Neuronal stem cell (in vitro differentiated cells): ENCODE results near the gene NT5DC2.
A peak's percentile ranks its signal among the peaks of the same experiment; 100 is the strongest.

Source experiments
- DNase-seq: peaks from one replicate; pipeline ENCODE4 v3.0.0-alpha.2; 2013; ENCODE audit warnings: low spot score
- H2AFZ ChIP-seq: one replicate; pipeline ENCODE4 v1.6.1; 2013; ENCODE audit warnings: mild to moderate bottlenecking, low read length, inconsistent platforms
- H2AK5ac ChIP-seq: 2 replicates; pipeline ENCODE4 v1.6.1; 2013; ENCODE audit warnings: low read depth, mild to moderate bottlenecking, inconsistent platforms, low read length, moderate library complexity, mixed read lengths
- H2BK120ac ChIP-seq: 2 replicates; pipeline ENCODE4 v1.6.1; 2013; ENCODE audit warnings: low read depth, mild to moderate bottlenecking, inconsistent platforms, low read length, moderate library complexity, mixed read lengths
- H2BK12ac ChIP-seq: one replicate; pipeline ENCODE4 v1.6.1; 2013; ENCODE audit warnings: low read length, inconsistent platforms
- H2BK15ac ChIP-seq: 2 replicates; pipeline ENCODE4 v1.6.1; 2013; ENCODE audit warnings: mild to moderate bottlenecking, low read length, inconsistent platforms, mixed read lengths
- H2BK5ac ChIP-seq: one replicate; pipeline ENCODE4 v1.6.1; 2013; ENCODE audit warnings: inconsistent platforms, mild to moderate bottlenecking, low read length, moderate library complexity
- H3K14ac ChIP-seq: one replicate; pipeline ENCODE4 v1.6.1; 2013; ENCODE audit warnings: low read length, inconsistent platforms
- H3K18ac ChIP-seq: 2 replicates; pipeline ENCODE4 v1.6.1; 2013; ENCODE audit warnings: low read length, inconsistent platforms
- H3K23ac ChIP-seq: 2 replicates; pipeline ENCODE4 v1.6.1; 2013; ENCODE audit warnings: low read depth, mild to moderate bottlenecking, mixed read lengths, low read length, inconsistent platforms; ENCODE audit not compliant: poor library complexity
- H3K27ac ChIP-seq: replicated peaks from 3 replicates; pipeline ENCODE4 v1.5.1; 2013; ENCODE audit warnings: low read length, inconsistent platforms
- H3K27me3 ChIP-seq, 3 experiments: 2 replicates each; pipeline ENCODE4 v1.6.1; 2013; ENCODE audit warnings: low read length in 3 of 3, mild to moderate bottlenecking in 2 of 3, inconsistent platforms in 1 of 3, low read depth in 1 of 3, mixed read lengths in 1 of 3, moderate library complexity in 1 of 3; ENCODE audit not compliant: control insufficient read depth in 3 of 3, insufficient read depth in 3 of 3
- H3K36me3 ChIP-seq, 2 donors: replicated peaks in 1 of 2; 2 replicates each; pipeline ENCODE4 v1.6.1; 2013; ENCODE audit warnings: low read length in 2 of 2; ENCODE audit not compliant: control insufficient read depth in 2 of 2, insufficient read depth in 2 of 2
- H3K4ac ChIP-seq: 2 replicates; pipeline ENCODE4 v1.6.1; 2013; ENCODE audit warnings: inconsistent platforms, mild to moderate bottlenecking, low read length, moderate library complexity
- H3K4me1 ChIP-seq, 2 donors: 1 replicate in 1 of 2; 2 replicates in 1 of 2; pipeline ENCODE4 v1.6.1; 2013; ENCODE audit warnings: low read length in 2 of 2, low read depth in 1 of 2; ENCODE audit not compliant: control insufficient read depth in 2 of 2, insufficient read depth in 1 of 2
- H3K4me2 ChIP-seq: one replicate; pipeline ENCODE4 v1.6.1; 2013; ENCODE audit warnings: mild to moderate bottlenecking, low read length, inconsistent platforms; ENCODE audit not compliant: insufficient read depth, poor library complexity, severe bottlenecking
- H3K4me3 ChIP-seq, 2 donors: 2 replicates each; pipeline ENCODE4 v1.5.1; 2013; ENCODE audit warnings: low read length in 2 of 2, mild to moderate bottlenecking in 2 of 2, inconsistent platforms in 1 of 2, moderate library complexity in 1 of 2
- H3K79me1 ChIP-seq: one replicate; pipeline ENCODE4 v1.6.1; 2013; ENCODE audit warnings: low read depth, mild to moderate bottlenecking, inconsistent platforms, low read length, moderate library complexity
- H3K9ac ChIP-seq: one replicate; pipeline ENCODE4 v1.6.1; 2013; ENCODE audit warnings: mild to moderate bottlenecking, low read depth, low read length, inconsistent platforms; ENCODE audit not compliant: poor library complexity
- H3K9me3 ChIP-seq, 2 donors: replicated peaks in 1 of 2; 2 replicates each; pipeline versions ENCODE3 to v1.6.1; 2013; ENCODE audit warnings: low read length in 2 of 2, mild to moderate bottlenecking in 2 of 2, inconsistent platforms in 1 of 2, low read depth in 1 of 2, mixed read lengths in 1 of 2, moderate library complexity in 1 of 2; ENCODE audit not compliant: control insufficient read depth in 2 of 2, insufficient read depth in 1 of 2
- H4K8ac ChIP-seq: one replicate; pipeline ENCODE4 v1.6.1; 2013; ENCODE audit warnings: low read depth, mild to moderate bottlenecking, inconsistent platforms, low read length, moderate library complexity
- H4K91ac ChIP-seq: one replicate; pipeline ENCODE4 v1.6.1; 2013; ENCODE audit warnings: low read length, low read depth, mild to moderate bottlenecking, inconsistent platforms; ENCODE audit not compliant: poor library complexity
- WGBS, 2 donors: extraction: QIAGEN DNeasy Blood & Tissue Kit; methylation state at CpG; one replicate each; pipeline ENCODE4 v1.1.7; 2013; ENCODE audit warnings: missing lambda C conversion rate in 2 of 2, mixed read lengths in 1 of 2; ENCODE audit not compliant: insufficient read length in 2 of 2, insufficient replicate concordance in 1 of 2; ENCODE audit errors: extremely low coverage in 2 of 2; 5-methylcytosine and 5-hydroxymethylcytosine counted together

NT5DC2 gene

GRCh38 chr3:52521488-52521824, 12.2 kb downstream of the NT5DC2 start:
- Histone ChIP-seq H4K91ac (no peak overlapping the region), H3K4me2 (no peak overlapping the region), H2BK120ac (no peak overlapping the region), H3K4ac (no peak overlapping the region), H2BK12ac (no peak overlapping the region), H2BK15ac (no peak overlapping the region), H3K9ac (no peak overlapping the region), H3K9me3 (no peaks in the 10 kb centered on the region), H3K4me1 (peaks cover 9 to 13% of the 10 kb centered on the region in 2 donors), H2AFZ (no peak overlapping the region), H2BK5ac (no peak overlapping the region), H3K27ac (no peak overlapping the region), H3K14ac (no peak overlapping the region), H3K79me1 (peaks cover 2% of the 10 kb centered on the region), H3K23ac (peak overlapping the region; percentile 73), H3K27me3 (peaks cover 2 to 9% (median 9%) of the 10 kb centered on the region in 3 experiments), H3K36me3 (peaks cover 25 to 26% of the 10 kb centered on the region in 2 donors), H3K4me3 (no peak overlapping the region), H2AK5ac (peak overlapping the region; percentile 52), H4K8ac (no peak overlapping the region), H3K18ac (no peak overlapping the region)
- no peak for DNase-seq
- no CpG with 5 or more reads among the region's 8 CpGs for WGBS, 2 donors

- Histone ChIP-seq H3K79me1 (peaks cover 2% of the 10 kb centered on the region), H4K8ac (no peak overlapping the region), H3K23ac (peak overlapping the region; percentile 73), H3K36me3 (peaks cover 21 to 23% of the 10 kb centered on the region in 2 donors), H3K9ac (peak overlapping the region; percentile 44), H2BK5ac (no peak overlapping the region), H2AFZ (no peak overlapping the region), H2AK5ac (no peak overlapping the region), H3K14ac (no peak overlapping the region), H3K4me1 (peaks cover 6 to 7% of the 10 kb centered on the region in 2 donors), H2BK120ac (no peak overlapping the region), H3K27ac (no peak overlapping the region), H3K4ac (no peak overlapping the region), H3K4me2 (no peak overlapping the region), H2BK12ac (no peak overlapping the region), H3K4me3 (no peak overlapping the region), H4K91ac (no peak overlapping the region), H3K27me3 (peaks cover 2 to 10% (median 9%) of the 10 kb centered on the region in 3 experiments), H3K18ac (no peak overlapping the region), H2BK15ac (no peak overlapping the region), H3K9me3 (no peaks in the 10 kb centered on the region)
- DNase-seq: no peak
- no CpG with 5 or more reads among the region's 20 CpGs for WGBS, 2 donors
Observed at GRCh38 chr3:52520716-52521487, 12.8 kb downstream of the NT5DC2 start.

GRCh38 chr3:52520141-52520667, 13.5 kb downstream of the NT5DC2 start:
- Histone ChIP-seq H2AFZ (no peak overlapping the region), H2BK15ac (no peak overlapping the region), H2BK120ac (no peak overlapping the region), H3K9ac (peak overlapping the region; percentile 44), H2AK5ac (peak overlapping the region; percentile 25), H4K91ac (no peak overlapping the region), H3K4ac (peak overlapping the region; percentile 66), H3K36me3 (peaks cover 15 to 17% of the 10 kb centered on the region in 2 donors), H2BK5ac (no peak overlapping the region), H3K27ac (no peak overlapping the region), H3K79me1 (peaks cover 2% of the 10 kb centered on the region), H3K4me3 (no peak overlapping the region), H2BK12ac (peak overlapping the region; percentile 41), H3K9me3 (no peaks in the 10 kb centered on the region), H3K4me2 (no peak overlapping the region), H4K8ac (no peak overlapping the region), H3K14ac (no peak overlapping the region), H3K23ac (no peak overlapping the region), H3K18ac (peak overlapping the region; percentile 11), H3K4me1 (peaks cover under 1 to 6% of the 10 kb centered on the region in 2 donors), H3K27me3 (peaks cover 2 to 17% (median 9%) of the 10 kb centered on the region in 3 experiments)
- no CpG with 5 or more reads among the region's 14 CpGs for WGBS, 2 donors
- DNase-seq: no peak

DNA sequence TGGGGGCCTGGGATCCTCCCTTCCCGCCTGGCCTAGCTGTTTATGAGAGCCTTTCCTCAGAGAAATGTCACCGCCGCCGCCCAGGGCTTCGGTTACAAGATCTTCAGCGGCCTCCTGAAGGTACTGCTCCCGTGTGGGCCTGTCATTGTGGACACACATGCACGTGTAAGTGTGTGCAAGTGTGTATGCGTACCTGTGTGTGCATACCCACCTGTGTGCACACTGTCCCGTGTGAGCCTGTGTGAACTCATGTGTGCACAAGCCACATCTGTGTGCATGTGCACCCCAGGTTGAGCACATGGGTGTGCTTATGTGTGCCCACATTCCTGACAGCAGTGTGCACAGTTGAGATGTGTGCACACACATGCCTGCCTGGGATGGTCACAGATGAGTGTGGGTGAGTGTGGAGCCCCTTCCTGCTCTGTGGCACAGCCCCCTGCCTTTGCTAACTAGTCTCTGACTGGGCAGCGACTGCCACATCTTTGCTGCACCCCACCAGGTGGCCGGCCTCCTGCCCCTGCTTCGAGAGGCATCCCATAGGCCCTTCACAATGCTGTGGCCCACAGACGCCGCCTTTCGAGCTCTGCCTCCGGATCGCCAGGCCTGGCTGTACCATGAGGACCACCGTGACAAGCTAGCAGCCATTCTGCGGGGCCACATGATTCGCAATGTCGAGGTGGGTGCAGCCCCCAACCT, 14.1 kb downstream of the NT5DC2 start:
- peaks cover 2 to 23% (median 9%) of the 10 kb centered on the region in 3 experiments for H3K27me3 ChIP-seq
- no peak overlapping the region for H3K14ac ChIP-seq
- H2AFZ ChIP-seq: no peak overlapping the region
- H3K4me2 ChIP-seq: no peak overlapping the region
- H3K79me1 ChIP-seq: peaks cover 2% of the 10 kb centered on the region
- no CpG with 5 or more reads among the region's 22 CpGs for WGBS, 2 donors
- no peak overlapping the region for H4K8ac ChIP-seq
- H2BK120ac ChIP-seq: no peak overlapping the region
- peak overlapping the region; percentile 25 for H2AK5ac ChIP-seq
- H3K27ac ChIP-seq: no peak overlapping the region
- DNase-seq: no peak
- no peaks in the 10 kb centered on the region for H3K9me3 ChIP-seq
- H3K4me3 ChIP-seq: peak overlapping the region in 1 of 2 donors; percentile 19
- peaks cover 11 to 14% of the 10 kb centered on the region in 2 donors for H3K36me3 ChIP-seq
- H3K4ac ChIP-seq: peak overlapping the region; percentile 6
- H2BK15ac ChIP-seq: no peak overlapping the region
- no peak overlapping the region for H4K91ac ChIP-seq
- H3K4me1 ChIP-seq: peaks cover 0 to 6% of the 10 kb centered on the region in 2 donors
- peak overlapping the region; percentile 71 for H3K18ac ChIP-seq
- no peak overlapping the region for H2BK5ac ChIP-seq
- H2BK12ac ChIP-seq: peak overlapping the region; percentile 41
- peak overlapping the region; percentile 95 for H3K23ac ChIP-seq
- peak overlapping the region; percentile 70 for H3K9ac ChIP-seq
